ENCODE data around the gene TMEM154.

Gene TMEM154

DNA sequence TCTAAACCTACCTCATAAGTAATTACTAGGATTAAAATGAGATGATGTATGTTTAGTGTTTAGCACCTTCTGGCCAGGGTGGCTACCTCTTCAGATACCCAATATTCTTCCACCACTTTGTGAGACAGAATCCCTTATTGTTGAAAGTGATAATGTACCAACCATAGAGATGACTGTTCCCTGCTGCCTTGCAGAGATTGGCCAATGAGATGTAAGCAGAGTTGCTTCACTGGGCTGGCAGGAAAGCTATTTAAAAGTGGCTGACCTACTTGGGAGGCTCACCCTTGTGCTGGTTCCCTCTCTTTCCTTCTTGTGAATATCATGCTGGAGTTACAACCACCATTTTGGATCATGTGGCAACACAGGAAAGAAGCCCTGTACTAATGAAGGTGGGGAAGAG is 58.9 kb downstream of the TMEM154 start:
- no peak for DNase-seq

DNA sequence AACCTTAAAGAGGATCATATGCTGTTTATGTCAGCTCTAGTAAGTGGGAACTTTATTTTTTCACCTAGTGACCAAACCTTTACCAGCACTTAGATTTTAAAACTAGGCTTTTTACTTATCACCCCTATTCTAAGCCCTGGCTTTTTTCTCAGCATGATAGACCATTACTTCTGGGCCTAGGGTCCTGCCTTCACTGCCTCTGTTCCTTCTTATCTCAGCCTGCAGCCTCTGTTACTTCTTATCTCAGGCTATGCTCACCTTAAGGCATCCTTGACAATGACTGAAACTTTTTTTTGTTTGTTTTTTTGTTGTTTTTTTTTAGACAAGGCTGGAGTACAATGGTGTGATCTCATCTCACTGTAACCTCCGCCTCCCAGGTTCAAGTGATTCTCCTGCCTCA is 59.6 kb downstream of the TMEM154 start:
- no peak for DNase-seq

DNA sequence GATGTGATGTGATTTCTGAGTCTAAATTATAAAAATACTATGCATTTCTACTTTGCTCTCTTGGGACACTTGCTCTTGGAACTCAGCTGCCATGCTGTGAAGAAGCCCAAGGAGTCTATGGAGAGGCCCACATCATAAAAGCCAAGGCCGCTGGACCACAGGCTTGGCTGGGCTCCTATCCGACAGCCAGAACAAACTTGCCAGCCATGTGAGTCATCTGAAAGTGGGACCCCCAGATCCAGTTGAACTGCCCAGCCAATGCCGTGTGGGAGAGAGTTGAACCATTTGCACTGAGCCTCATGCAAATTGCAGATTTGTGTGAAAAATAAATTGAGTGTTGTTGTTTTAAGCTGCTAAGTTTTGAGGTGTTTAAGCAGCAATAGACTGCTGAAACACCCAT is 60.2 kb downstream of the TMEM154 start:
- DNase-seq = no peak

DNA sequence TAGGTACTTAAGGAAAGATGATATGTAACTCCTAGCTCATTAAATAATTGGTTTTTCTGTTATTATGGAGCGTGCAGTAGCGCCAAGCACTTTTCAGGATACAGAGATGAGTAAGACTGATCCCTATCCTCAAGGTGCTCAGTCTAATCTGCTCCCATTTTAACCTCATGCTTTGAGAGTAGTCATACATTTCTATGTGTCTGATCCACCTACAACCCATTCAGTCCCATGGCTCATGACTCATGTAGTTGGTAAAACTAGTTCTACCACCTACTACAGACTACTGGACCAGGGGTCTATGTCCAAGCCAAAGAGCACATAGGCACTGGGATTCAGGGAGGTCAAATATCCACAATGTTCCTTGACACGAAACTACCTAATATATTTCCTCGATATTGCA is 60.8 kb downstream of the TMEM154 start:
- DNase-seq = no peak

DNA sequence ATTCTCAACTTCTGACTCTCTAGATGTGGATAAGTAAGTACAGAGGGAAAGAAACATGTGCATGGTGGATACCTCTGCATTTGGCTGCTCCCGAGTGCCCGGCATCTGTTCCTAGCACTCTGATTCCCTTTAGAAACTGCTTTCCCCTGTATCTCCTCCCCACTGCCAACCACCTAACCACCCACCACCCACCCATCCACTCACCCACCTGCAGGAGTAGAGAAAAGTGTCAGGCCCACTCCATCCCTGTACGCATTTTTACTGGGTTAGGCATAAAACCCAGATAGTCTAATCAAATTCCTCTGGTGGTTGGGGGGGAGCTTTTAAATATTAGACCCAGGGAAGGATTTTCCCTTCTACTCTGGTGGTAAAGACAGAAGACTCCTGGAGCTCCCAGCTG is 63.0 kb downstream of the TMEM154 start:
- DNase-seq = no peak

DNA sequence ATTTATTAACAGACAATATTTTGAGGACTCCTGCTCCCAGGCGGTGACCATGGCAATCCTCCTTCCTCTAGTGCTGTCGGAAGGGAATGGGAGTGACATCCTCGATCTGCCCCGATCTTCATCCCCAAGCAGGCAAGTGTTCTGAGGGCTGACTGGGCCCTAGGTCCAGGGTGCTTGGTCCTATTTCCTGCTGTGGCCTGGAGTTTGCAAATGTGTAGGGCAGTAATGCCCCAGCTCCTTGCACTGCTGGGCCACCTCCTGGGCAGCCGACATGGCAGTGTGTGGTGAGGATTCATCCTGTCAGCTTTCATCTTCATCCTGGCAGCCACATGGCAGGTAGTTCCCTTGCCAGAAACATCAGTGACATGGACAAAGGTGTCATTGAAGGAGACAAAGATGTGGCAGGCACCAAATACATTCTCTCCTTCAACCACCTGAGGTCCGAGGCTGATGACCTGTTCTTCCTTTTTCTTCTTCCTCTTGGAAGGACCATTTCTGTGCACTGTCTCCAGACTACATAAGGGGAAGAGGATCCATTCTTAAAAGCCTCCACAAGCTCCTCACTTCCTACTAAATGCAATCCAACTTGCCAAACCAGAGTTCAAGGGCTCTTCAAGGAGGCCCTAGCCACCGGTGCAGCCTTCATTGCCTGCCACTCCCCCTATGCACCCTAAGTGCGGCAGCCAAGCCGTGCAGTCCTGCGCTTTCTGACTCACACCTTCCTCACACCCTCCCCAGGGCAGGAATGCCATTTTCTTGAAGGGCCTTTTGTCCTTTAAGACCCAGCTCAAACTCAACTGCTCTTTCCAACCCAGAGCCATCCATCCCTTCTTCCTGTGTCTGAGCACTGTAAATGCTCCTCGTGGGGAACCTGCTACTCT is 65.7 kb downstream of the TMEM154 start:
- no peak for DNase-seq

DNA sequence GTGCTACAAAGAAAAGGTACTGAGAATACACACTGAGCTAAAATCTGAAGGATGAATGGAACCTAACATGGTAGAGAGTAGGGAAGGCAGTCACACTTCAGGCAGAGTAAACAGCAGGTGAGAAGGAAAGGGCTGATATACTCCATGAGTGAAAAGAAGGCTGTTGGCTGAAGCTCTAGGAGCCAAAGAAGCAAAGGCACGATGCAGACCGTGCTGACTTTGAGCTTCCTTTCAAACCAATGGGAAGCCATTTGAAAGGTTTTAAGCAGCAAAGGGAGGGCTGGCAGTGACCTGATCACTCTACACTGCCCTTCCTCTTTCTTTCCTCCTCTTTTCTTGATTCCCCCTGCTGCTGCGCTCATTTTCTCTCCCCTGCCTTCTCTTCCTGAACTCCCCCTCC is 66.4 kb downstream of the TMEM154 start:
- DNase-seq = no peak

DNA sequence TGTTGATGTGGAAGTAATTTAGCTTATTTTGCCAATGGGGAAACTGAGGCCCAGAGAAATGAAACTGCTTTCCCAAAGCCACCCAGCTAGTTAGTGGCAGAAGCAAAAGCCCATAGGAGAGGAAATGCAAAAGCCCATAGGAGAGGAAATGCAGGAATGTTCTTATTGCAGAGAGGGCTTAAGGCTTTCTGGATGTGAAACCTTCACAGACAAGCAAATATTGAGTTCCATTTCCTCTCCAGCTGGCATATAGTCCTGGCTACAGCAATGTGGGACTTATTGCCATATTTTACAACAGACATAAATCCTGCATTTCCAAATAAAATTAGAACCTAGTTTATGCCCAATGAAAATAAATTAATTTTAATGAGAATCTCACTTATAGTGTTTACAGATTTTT is 69.7 kb downstream of the TMEM154 start:
- DNase-seq = no peak

DNA sequence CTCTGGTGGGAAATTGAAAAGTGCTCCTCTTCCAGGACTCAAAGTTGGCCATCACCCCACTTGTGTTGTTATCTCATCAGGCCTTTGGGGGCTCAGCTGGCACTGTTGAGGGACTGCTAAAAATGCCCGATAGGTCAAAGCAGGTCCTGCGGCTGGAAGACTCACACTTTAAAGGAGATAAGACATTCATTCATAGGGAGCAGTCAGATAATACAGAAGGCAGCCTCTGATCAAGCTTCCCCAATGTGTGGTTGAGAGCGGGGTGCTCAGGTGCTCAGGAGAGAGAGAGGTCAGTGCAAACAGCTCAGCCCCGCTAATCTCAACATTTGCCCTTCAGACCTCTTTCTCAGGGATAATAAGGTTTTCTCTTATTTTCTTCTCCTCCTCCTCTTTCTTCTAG is 70.3 kb downstream of the TMEM154 start:
- DNase-seq = no peak

DNA sequence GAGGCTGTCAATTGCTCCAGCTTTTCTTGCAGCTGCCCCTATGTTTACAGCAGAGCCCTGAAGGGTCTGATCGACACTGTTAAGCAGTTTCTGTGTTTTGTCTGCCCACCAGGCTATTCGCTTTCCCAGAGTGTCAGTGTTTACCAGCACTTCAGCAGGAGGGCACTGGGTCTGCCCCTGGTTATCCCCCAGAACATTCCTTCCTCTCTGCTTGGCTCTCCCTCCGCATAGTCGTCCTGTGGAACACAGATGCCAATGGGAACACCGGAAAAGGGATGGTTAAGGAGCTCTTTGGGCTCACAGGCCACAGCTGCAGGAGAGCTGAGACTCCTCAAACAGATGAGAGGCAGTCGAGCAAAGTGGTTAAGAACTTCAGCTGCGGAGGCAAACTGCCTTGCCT is 72.6 kb downstream of the TMEM154 start:
- DNase-seq = no peak

DNA sequence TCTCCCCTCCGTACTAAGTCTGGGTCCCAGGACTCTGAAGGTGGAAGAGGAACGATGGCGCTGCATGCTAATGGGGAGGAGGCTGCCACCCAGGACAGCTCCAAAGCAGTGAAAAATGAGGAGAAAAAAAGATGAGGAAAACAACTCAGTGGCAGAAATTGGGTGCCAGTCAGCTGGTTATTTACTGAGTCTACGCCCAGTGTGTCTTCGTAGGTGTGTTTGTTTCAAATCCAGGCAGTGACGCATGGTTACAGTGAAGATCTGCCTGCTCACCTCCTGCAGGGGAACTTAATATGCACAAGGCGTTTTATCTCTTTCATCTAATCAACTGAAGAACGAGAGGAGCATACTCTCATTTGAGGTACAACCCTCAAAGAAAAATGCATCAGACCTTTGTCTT is 73.0 kb downstream of the TMEM154 start:
- no peak for DNase-seq

DNA sequence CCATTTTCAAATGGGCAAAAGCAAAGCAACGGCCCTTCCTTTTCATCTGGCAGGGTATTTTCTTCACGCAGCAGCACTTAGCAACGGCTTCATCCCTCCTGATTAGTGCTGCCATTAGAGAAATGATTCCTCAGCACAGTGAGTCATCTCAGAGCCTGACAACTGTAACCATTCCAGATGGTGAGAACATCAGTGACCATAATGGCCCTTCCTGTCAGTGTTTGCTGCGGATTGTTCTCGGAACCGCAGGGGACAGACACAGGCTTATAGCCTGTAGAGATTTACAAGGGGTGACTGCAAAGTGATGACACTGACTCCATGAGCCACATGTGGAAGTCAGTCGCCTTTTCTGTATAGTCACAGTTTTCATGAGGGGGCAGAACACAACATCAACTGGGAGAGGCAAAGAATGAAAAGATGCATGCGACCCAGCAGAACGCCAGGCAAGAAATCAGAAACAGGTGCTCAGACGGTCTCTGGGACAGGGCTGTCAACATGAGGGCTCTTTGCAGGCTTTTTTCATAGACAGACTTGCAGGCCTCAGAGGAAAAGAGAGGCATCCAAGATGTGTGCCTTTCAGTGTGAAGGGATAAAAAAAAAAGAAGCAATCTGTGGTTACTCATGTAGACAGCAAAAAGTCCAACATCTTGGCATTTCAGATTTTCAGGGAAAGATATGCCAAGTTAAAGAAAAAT is 74.0 kb downstream of the TMEM154 start:
- no peak for DNase-seq

DNA sequence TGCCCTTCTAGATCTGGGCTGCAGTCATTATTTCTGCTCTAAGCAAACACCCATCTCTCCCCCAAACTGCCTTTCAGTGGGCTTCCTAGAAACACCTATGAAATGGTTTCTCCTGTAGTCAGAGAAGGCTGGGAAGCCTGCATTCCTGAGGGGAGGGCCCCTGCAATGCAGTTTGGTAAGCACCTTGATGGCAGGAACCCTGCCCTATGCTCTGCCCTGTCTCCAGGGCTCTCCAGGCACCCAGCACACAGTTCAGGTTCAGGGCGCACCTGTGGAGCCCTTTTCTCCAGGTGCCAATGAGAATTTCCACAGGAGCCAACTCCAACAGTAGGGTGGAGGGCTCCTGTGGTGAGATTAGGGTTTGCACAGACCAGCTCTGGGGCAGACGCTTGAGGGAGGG is 74.8 kb downstream of the TMEM154 start:
- no peak for DNase-seq

DNA sequence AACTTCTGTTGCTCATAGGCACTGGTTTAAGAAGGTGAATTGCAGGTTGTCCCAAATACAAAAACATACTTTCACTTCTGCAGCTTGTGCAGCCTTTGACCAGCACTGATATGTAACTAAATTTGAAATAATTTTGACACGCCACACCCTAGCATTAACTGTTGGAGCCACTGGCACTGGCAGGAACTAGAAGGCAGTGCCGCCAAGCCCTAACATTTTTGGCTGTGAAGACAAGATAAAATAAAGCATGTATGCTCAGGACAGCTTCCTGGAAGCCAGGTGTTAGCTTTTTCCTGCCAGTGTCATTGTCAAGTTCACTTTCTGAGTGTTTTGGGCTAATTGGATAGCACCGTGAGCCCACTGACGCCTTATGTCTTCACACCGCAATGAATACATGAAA is 78.6 kb downstream of the TMEM154 start:
- DNase-seq = no peak

DNA sequence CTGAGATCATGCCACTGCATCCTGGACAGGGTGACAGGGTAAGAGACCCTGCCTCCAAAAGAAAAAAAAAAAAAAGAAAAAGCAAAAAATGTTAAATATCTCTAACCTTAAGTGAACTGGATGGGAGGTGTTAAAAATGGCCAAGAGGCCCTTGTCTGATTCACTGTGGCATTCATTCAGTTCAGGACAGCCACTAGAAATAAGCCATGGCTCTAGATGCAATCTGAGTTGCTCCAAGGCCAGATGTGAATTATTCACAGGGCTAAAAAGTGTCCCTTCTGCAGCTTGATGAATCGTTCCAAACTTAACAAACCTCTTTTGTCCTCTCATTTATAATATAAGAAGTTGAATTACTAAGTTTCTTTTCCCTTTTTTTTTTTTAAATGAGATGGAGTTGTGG is 80.2 kb downstream of the TMEM154 start:
- no peak for DNase-seq

DNA sequence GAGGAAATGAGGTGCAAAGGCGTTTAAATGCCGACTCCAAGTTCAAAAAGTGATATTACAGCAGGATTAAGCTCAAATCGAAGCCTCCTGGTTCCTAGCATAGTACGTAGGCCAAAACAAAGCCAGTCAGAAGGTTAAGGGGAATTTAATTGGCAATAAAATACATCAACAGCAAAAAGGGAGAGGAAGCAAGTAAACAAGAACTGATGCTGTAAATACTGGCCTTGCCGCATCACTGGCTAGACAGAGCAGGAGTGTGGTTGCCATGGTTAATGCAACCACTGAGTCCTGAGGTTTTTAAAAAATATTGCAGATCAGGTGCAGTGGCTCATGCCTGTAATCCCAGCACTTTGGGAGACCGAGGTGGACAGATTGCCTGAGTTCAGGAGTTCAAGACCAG is 80.7 kb downstream of the TMEM154 start:
- DNase-seq = no peak

DNA sequence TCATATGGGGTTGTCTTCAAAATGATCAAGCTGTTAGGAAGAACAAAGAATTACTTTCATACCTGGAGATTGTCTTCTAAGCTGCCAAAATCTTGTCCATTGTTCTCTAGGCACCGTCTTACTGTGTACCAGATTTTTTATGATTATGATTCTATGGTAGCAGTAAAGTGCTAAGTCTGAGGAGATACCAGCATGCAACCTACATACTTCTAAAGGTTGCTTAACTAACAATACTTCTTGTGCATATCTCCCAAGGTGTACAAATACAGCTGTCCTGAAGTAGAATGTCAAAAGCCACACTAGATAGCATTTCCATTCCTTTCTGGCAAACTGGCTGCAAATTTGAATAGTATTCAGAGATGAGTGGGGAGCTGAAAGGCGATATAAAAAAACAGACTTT is 81.3 kb downstream of the TMEM154 start:
- no peak for DNase-seq

DNA sequence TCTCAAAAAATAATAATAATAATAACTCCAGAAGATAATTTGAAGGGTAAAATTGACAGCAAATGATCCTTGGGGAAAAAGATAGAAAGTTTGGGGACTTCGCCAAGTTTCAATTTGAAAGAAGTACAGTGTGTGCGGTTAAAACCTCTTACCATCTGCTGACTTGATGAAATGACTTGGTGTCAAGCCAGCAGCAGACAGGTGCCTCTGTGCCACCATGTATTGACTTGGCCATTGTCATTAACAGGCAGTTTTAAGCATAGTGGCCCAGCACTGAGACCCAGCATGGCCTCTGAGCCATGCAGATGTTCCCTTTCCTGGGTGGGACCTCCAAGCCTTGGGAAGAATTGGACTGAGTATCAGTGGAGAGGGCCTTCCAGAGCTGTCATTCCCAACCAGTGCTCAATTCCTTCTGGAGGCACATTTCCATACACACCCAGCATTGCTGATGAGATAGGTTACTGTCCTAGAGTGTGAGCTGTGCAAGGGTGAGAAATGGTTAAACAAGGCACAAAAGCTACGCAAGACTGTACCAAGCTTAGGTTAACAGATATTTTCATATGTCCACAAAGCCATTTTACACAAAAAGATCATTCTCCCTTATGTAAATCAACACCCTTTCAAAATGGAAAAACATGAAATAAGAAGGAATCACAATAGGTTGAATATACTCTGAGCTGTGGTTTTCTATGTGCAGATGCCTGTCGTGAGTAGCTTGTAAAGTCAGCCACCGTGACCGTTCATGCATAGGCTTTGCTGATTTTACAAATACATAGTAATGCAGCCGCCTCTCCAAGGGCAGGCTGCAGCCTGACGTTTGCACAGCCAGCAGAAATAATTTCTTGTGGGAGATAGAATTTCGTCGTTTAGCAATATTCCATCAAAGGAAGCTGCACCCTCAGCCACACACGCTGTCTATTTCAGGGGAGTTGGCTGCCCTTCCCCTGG is 84.5 kb downstream of the TMEM154 start:
- DNase-seq = no peak

DNA sequence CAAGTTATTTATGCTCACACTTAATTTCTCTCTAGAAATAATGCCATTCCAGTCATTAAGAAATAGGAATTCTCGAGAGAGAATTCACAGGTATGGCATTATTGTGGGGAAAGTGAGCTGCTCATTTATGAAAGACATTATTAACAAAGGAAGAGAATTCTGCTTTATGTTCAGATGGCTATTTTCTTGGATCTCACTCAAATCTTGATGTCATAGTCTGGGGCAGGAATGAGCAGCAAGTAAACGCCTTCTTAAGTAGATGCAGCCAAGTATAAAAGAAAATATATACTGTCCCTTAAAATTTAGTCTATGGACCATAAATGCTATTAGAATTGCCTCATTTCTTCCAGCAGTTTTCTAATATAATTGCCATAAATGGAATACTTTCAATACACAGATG is 85.7 kb downstream of the TMEM154 start:
- DNase-seq = no peak

DNA sequence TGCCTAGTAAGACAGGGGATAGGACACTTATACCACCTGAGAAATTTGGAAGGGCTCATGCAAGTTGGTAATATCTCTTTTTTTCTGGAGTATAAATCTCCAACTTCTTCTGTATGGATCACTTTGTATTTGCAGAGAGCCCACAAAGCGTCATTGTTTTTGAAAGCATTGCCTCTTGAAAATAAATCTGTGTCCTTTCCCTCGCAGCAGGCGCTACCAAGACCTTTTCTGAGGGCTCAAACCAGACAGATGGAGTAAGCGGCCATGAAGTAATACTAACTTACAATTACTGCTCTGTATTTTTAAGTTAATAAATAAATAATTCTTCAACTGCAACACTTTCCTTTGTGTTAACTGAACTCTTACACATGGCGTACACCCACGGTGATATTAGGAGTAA is 87.9 kb downstream of the TMEM154 start:
- DNase-seq = no peak

DNA sequence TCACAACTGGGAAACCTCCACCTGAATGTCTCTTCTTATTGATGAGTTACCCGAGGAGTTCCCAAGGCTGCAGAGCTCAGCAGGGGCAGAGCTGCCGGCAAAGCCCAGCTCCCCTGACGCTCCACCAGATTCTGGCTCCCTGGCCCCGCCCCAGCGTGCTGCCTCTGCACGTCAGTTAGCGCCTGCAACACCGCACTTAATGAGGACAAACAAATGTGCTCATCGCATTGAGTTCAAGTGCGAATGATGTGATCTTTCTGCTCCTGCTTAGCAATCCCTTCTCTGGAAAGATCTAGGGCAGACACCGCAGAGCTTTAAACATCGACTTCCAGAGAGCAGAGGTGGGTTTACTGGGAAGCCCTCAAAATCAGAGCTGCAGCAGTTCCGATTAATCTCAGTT is 88.4 kb downstream of the TMEM154 start:
- peak in 1 of 4 experiments; percentile 11 for DNase-seq

DNA sequence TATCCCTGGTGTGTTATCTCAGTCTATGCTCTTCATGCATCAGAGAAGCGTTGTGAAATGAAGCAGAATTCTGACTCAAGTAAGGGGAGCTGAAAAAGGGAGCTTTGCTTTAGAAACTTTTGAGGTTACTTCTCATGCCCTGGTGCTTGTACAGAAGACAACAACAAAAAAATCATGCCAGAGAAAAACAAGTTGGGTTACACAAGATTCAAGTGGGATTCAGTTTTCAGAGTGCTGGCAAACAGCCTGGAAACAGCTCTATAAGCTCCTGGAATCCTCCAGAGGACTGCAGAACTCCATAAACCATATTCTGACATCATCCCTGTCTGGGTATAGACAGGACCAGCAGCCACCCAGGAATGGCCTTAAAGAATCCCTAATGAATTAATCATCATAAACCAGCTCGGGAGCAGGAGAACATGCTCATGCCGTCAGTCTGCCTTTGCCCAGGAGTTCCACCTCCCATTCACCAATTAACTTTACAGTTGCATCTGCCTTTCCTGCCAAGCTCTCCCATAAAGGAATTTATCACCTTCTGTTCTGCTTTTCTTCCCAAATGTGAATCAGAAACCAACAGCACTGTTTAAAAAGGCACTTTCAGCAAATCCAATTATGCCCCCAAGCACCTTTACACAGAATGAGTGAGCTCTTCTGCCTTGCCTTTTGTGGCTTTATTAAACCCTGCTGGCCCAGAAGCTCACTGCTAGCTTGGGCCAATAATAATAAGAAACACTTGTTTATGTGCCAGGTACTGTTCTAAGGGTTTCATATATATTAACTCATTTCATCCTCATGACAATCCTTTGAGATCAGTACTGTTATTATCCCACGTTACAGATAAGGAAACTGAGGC is 89.4 kb downstream of the TMEM154 start:
- DNase-seq = no peak
